WTC11 (cell line): ENCODE data around the gene PRKCQ. TPM values are rescaled to one million over a fixed set of nuclear protein-coding genes. Genes with fewer than 3 reads are reported as not detected.

ENCODE experiments used
- ATAC-seq: fragments of 200-7000 bp; cut with Tn5 transposase; 2 replicates; pipeline ENCODE4 v1.10.0; 2021; ENCODE audit warnings: mild to moderate bottlenecking, moderate library complexity
- CTCF ChIA-PET: fragments of 300-600 bp; sonication (Branson Sonifier 250); formaldehyde crosslinking; loops from one replicate; lab custom pipeline; 2021; ENCODE audit warnings: antibody characterized with exemption; lab: Charles Lee
- POLR2A ChIA-PET: fragments of 350-600 bp; sonication (Branson Sonifier 250); formaldehyde crosslinking; loops from one replicate; lab custom pipeline; 2021; ENCODE audit warnings: antibody characterized with exemption; lab: Charles Lee
- DNase-seq: peaks from one replicate; pipeline ENCODE4 v3.0.0; 2021; ENCODE audit warnings: low spot score
- H3K27ac Mint-ChIP-seq: 2 replicates; pipeline ENCODE4 v1.8.0; 2021; ENCODE audit warnings: mixed read lengths
- H3K27me3 Mint-ChIP-seq: 2 replicates; pipeline ENCODE4 v1.8.0; 2021; ENCODE audit warnings: low read depth, mild to moderate bottlenecking, moderate library complexity, mixed read lengths
- H3K36me3 Mint-ChIP-seq: 2 replicates; pipeline ENCODE4 v1.8.0; 2021; ENCODE audit warnings: mixed read lengths
- H3K4me1 Mint-ChIP-seq: 2 replicates; pipeline ENCODE4 v1.8.0; 2022; ENCODE audit warnings: mixed read lengths
- H3K4me3 Mint-ChIP-seq: 2 replicates; pipeline ENCODE4 v1.8.0; 2021; ENCODE audit warnings: mild to moderate bottlenecking, moderate library complexity, mixed read lengths
- H3K9me3 Mint-ChIP-seq: 2 replicates; pipeline ENCODE4 v1.8.0; 2021; ENCODE audit warnings: mixed read lengths
- ATF1 ChIP-seq: sonication (generic); formaldehyde crosslinking; IDR thresholded peaks from 2 replicates; pipeline ENCODE4 v1.8.1; 2023; ENCODE audit warnings: mild to moderate bottlenecking, moderate library complexity, missing genetic modification reagents
- E2F5 ChIP-seq: sonication (generic); formaldehyde crosslinking; IDR thresholded peaks from 2 replicates; pipeline ENCODE4 v1.8.1; 2022; ENCODE audit warnings: mild to moderate bottlenecking, moderate library complexity, missing genetic modification reagents
- ESRRA ChIP-seq: sonication (generic); formaldehyde crosslinking; IDR thresholded peaks from 2 replicates; pipeline ENCODE4 v1.8.1; 2022; ENCODE audit warnings: mild to moderate bottlenecking, missing genetic modification reagents, borderline replicate concordance
- FOXK1 ChIP-seq: sonication (generic); formaldehyde crosslinking; IDR thresholded peaks from 2 replicates; pipeline ENCODE4 v1.8.0; 2022; ENCODE audit warnings: mild to moderate bottlenecking, moderate library complexity, missing genetic modification reagents
- GRHL2 ChIP-seq: fragments of 250-450 bp; sonication (Bioruptor Pico); IDR thresholded peaks from 2 replicates; pipeline ENCODE4 v1.8.0; 2022; ENCODE audit warnings: mild to moderate bottlenecking, moderate library complexity; ENCODE audit not compliant: insufficient replicate concordance, severe bottlenecking
- MAX ChIP-seq: sonication (generic); formaldehyde crosslinking; IDR thresholded peaks from 2 replicates; pipeline ENCODE4 v1.8.0; 2022; ENCODE audit warnings: mild to moderate bottlenecking, missing genetic modification reagents
- MYBL2 ChIP-seq: sonication (generic); formaldehyde crosslinking; IDR thresholded peaks from 2 replicates; pipeline ENCODE4 v1.8.1; 2023; ENCODE audit warnings: mild to moderate bottlenecking, moderate library complexity, missing genetic modification reagents
- NFYB ChIP-seq: sonication (generic); formaldehyde crosslinking; conservative IDR thresholded peaks from 2 replicates; pipeline ENCODE4 v1.8.0; 2022; ENCODE audit warnings: low read depth, missing genetic modification reagents
- SMAD4 ChIP-seq: sonication (generic); formaldehyde crosslinking; IDR thresholded peaks from 2 replicates; pipeline ENCODE4 v1.8.0; 2022; ENCODE audit warnings: mild to moderate bottlenecking, missing genetic modification reagents
- USF2 ChIP-seq: sonication (generic); formaldehyde crosslinking; IDR thresholded peaks from 2 replicates; pipeline ENCODE4 v1.8.1; 2023; ENCODE audit warnings: mild to moderate bottlenecking, missing genetic modification reagents, moderate library complexity
- ZNF219 ChIP-seq: sonication (generic); formaldehyde crosslinking; IDR thresholded peaks from 2 replicates; pipeline ENCODE4 v1.8.0; 2023; ENCODE audit warnings: missing genetic modification reagents, mild to moderate bottlenecking, borderline replicate concordance
- ZNF396 ChIP-seq: fragments of 250-450 bp; sonication (Bioruptor Pico); IDR thresholded peaks from 2 replicates; pipeline ENCODE4 v1.8.0; 2021; ENCODE audit warnings: mild to moderate bottlenecking, moderate library complexity, borderline replicate concordance
- ZSCAN18 ChIP-seq: fragments of 250-450 bp; sonication (Bioruptor Pico); IDR thresholded peaks from 2 replicates; pipeline ENCODE4 v2.1.2; 2022; ENCODE audit warnings: mild to moderate bottlenecking, moderate library complexity
- total RNA-seq: library from RNA; stranded (reverse); gene quantifications from 3 replicates; pipeline ENCODE4 v1.2.3, GENCODE V29; 2021
- TF ChIP-seq, protein P1 (sequence below): fragments of 200-600 bp; IDR thresholded peaks from 2 replicates; pipeline ENCODE4 v1.8.0; 2022; ENCODE audit warnings: antibody characterized with exemption
- TF ChIP-seq, protein P2 (sequence below): sonication (generic); formaldehyde crosslinking; IDR thresholded peaks from 2 replicates; pipeline ENCODE4 v1.8.0; 2022; ENCODE audit warnings: missing genetic modification reagents
- TF ChIP-seq, protein P3 (sequence below): fragments of 250-450 bp; sonication (Bioruptor Pico); IDR thresholded peaks from 2 replicates; pipeline ENCODE4 v1.9.0; 2021; ENCODE audit warnings: mild to moderate bottlenecking, borderline replicate concordance

PRKCQ gene
- total RNA-seq, 1 experiment from 2014 or later: 8.7 TPM

- TF ChIP-seq ZSCAN18 (CRISPR knock-in tag): no peak
Observed at GRCh38 chr10:6398399-6398798, 181.7 kb downstream of the PRKCQ start (continued).

- Mint-ChIP-seq H3K9me3 (peaks cover 3% of the 10 kb centered on the region), H3K36me3 (peaks cover 1% of the 10 kb centered on the region; the same call in 1 of the 2 replicates), H3K4me3 (no peak overlapping the region), H3K27ac (no peak overlapping the region), H3K4me1 (peaks cover 22% of the 10 kb centered on the region), H3K27me3 (no peaks in the 10 kb centered on the region)
- TF ChIP-seq, protein P1, sequence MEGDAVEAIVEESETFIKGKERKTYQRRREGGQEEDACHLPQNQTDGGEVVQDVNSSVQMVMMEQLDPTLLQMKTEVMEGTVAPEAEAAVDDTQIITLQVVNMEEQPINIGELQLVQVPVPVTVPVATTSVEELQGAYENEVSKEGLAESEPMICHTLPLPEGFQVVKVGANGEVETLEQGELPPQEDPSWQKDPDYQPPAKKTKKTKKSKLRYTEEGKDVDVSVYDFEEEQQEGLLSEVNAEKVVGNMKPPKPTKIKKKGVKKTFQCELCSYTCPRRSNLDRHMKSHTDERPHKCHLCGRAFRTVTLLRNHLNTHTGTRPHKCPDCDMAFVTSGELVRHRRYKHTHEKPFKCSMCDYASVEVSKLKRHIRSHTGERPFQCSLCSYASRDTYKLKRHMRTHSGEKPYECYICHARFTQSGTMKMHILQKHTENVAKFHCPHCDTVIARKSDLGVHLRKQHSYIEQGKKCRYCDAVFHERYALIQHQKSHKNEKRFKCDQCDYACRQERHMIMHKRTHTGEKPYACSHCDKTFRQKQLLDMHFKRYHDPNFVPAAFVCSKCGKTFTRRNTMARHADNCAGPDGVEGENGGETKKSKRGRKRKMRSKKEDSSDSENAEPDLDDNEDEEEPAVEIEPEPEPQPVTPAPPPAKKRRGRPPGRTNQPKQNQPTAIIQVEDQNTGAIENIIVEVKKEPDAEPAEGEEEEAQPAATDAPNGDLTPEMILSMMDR: no peak
- TF ChIP-seq MYBL2 (CRISPR knock-in tag) (no peak), NFYB (no peak), GRHL2 (CRISPR knock-in tag) (no peak), ESRRA (CRISPR knock-in tag) (no peak), ATF1 (no peak), SMAD4 (CRISPR knock-in tag) (no peak), FOXK1 (no peak), ZSCAN18 (CRISPR knock-in tag) (no peak), MAX (CRISPR knock-in tag) (no peak), E2F5 (CRISPR knock-in tag) (no peak), ZNF396 (CRISPR knock-in tag) (no peak), ZNF219 (CRISPR knock-in tag) (no peak), USF2 (CRISPR knock-in tag) (no peak)
- TF ChIP-seq, protein P2, sequence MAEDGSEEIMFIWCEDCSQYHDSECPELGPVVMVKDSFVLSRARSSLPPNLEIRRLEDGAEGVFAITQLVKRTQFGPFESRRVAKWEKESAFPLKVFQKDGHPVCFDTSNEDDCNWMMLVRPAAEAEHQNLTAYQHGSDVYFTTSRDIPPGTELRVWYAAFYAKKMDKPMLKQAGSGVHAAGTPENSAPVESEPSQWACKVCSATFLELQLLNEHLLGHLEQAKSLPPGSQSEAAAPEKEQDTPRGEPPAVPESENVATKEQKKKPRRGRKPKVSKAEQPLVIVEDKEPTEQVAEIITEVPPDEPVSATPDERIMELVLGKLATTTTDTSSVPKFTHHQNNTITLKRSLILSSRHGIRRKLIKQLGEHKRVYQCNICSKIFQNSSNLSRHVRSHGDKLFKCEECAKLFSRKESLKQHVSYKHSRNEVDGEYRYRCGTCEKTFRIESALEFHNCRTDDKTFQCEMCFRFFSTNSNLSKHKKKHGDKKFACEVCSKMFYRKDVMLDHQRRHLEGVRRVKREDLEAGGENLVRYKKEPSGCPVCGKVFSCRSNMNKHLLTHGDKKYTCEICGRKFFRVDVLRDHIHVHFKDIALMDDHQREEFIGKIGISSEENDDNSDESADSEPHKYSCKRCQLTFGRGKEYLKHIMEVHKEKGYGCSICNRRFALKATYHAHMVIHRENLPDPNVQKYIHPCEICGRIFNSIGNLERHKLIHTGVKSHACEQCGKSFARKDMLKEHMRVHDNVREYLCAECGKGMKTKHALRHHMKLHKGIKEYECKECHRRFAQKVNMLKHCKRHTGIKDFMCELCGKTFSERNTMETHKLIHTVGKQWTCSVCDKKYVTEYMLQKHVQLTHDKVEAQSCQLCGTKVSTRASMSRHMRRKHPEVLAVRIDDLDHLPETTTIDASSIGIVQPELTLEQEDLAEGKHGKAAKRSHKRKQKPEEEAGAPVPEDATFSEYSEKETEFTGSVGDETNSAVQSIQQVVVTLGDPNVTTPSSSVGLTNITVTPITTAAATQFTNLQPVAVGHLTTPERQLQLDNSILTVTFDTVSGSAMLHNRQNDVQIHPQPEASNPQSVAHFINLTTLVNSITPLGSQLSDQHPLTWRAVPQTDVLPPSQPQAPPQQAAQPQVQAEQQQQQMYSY (CRISPR knock-in tag): no peak
- TF ChIP-seq, protein P3, sequence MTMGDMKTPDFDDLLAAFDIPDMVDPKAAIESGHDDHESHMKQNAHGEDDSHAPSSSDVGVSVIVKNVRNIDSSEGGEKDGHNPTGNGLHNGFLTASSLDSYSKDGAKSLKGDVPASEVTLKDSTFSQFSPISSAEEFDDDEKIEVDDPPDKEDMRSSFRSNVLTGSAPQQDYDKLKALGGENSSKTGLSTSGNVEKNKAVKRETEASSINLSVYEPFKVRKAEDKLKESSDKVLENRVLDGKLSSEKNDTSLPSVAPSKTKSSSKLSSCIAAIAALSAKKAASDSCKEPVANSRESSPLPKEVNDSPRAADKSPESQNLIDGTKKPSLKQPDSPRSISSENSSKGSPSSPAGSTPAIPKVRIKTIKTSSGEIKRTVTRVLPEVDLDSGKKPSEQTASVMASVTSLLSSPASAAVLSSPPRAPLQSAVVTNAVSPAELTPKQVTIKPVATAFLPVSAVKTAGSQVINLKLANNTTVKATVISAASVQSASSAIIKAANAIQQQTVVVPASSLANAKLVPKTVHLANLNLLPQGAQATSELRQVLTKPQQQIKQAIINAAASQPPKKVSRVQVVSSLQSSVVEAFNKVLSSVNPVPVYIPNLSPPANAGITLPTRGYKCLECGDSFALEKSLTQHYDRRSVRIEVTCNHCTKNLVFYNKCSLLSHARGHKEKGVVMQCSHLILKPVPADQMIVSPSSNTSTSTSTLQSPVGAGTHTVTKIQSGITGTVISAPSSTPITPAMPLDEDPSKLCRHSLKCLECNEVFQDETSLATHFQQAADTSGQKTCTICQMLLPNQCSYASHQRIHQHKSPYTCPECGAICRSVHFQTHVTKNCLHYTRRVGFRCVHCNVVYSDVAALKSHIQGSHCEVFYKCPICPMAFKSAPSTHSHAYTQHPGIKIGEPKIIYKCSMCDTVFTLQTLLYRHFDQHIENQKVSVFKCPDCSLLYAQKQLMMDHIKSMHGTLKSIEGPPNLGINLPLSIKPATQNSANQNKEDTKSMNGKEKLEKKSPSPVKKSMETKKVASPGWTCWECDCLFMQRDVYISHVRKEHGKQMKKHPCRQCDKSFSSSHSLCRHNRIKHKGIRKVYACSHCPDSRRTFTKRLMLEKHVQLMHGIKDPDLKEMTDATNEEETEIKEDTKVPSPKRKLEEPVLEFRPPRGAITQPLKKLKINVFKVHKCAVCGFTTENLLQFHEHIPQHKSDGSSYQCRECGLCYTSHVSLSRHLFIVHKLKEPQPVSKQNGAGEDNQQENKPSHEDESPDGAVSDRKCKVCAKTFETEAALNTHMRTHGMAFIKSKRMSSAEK (CRISPR knock-in tag): no peak
- ChIA-PET POLR2A (no interaction called here), CTCF (no interaction called here)
- ATAC-seq (no peak), DNase-seq (no peak)
Observed at GRCh38 chr10:6396652-6397051, 183.4 kb downstream of the PRKCQ start.
